ENCODE measurements around the gene ASCL2. TPM values are rescaled to one million over a fixed set of nuclear protein-coding genes. Genes with fewer than 3 reads are reported as not detected.
A peak's percentile ranks its signal among the peaks of the same experiment; 100 is the strongest.

Gene ASCL2
- total and polyA plus RNA-seq, 3 donors from 2014 or later = 1.3 to 5.8 (median 4.8) TPM

DNA sequence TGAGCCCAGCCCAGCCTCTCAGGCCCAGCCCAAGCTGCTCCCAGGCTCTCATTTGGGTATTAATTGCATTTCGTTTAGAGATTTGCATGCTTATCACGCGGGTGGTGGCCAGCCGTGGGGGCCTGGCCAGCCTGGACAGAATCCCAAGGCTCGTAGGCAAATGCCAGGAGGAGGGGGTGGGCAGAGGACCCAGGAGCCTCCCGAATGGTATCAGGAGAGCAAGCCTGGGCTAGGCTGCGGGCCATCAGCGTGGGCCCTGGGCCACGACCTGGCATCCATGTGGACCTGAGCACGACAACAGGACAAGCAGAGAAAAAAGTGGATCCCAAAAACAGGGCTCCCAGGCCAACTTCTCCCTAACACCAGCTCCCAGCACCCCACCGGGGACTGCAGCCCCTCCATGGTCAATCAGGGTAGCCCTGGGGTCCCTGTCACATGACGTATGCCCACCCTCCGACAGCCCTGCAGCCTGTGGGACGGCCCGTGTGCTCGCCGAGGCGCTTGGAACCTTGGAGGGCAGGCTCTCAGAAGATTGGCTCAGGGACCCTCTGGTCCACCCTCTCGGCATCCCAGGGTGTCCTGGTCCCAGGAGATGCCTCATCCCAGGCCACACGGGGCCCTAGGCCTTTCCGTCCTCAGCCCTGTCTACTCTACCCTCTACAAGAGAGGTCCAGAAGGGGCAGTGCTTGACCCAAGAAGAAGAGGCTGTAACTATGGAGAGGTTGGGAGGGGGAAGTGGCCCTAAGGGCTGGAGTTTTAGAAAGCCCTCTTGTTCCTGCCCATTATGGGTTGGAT is 8.8 kb downstream of the ASCL2 start:
- no peaks in the 10 kb centered on the region for H3K36me3 ChIP-seq (ENCODE audit: low read depth, missing control alignments)
- DNase-seq = peak; percentile 9
- H3K9me3 ChIP-seq = no peaks in the 10 kb centered on the region
- intact Hi-C loops (cut with DNase I; ENCODE audit: low total_unique reads) = no loop called here
- H3K27ac ChIP-seq = no peak overlapping the region
- TF ChIP-seq POLR2A (IDR thresholded peaks at IDR 0.05) = no peak
- TF ChIP-seq, protein P1, sequence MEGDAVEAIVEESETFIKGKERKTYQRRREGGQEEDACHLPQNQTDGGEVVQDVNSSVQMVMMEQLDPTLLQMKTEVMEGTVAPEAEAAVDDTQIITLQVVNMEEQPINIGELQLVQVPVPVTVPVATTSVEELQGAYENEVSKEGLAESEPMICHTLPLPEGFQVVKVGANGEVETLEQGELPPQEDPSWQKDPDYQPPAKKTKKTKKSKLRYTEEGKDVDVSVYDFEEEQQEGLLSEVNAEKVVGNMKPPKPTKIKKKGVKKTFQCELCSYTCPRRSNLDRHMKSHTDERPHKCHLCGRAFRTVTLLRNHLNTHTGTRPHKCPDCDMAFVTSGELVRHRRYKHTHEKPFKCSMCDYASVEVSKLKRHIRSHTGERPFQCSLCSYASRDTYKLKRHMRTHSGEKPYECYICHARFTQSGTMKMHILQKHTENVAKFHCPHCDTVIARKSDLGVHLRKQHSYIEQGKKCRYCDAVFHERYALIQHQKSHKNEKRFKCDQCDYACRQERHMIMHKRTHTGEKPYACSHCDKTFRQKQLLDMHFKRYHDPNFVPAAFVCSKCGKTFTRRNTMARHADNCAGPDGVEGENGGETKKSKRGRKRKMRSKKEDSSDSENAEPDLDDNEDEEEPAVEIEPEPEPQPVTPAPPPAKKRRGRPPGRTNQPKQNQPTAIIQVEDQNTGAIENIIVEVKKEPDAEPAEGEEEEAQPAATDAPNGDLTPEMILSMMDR (IDR thresholded peaks at IDR 0.05) = no peak
- no peaks in the 10 kb centered on the region for H3K27me3 ChIP-seq
- no peak overlapping the region for H3K4me3 ChIP-seq
- no peaks in the 10 kb centered on the region for H3K4me1 ChIP-seq
- 81 to 87% methylated on average over 13 to 21 of the region's 21 CpGs for WGBS, 2 donors

DNA sequence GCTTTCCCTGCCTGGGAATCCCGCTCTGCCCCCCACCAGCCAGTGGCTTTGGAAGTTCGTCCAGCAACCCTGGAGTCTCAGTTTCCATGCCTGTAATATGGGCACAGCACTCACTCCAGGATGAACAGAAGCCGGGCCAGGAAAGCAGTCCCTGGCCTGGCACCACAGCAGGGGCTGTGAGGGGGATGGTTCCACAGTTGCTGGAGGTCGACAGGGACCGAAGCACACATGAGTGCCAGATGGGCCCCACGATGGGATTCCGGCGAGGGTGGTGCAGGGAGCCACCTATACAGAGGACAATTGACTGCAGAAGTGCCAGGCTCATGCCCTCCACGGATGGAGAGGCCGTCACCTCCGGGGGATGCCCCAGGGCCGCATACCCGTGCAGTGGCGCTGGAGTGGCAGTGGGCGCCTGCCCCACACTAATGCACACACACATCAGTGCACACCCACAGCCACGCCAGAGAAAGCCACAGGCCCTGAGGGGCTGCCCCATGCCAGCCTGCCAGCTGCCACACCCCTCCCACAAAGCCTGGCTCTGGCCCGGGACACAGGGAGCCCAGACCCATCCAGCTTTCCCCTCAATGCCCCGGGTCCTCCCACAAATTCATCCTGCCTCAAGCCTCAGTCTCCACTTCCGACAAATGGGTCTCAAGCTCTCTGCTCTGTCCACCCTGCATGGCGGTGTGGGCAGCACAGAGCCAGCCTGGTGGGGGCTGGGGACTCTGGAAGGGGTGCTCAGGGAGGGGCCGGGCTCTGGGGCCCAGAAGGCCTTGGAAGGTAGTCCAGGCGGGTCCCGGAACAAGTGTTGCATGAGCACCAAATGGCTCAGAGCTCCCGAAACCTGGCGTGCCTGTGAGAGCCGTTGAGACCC is 9.7 kb downstream of the ASCL2 start:
- no peaks in the 10 kb centered on the region for H3K9me3 ChIP-seq
- intact Hi-C loops (cut with DNase I; ENCODE audit: low total_unique reads) = no loop called here
- H3K4me1 ChIP-seq = no peaks in the 10 kb centered on the region
- no peak overlapping the region for H3K27ac ChIP-seq
- no peak for TF ChIP-seq POLR2A (IDR thresholded peaks at IDR 0.05)
- TF ChIP-seq, protein P1 (IDR thresholded peaks at IDR 0.05) = no peak
- H3K36me3 ChIP-seq (ENCODE audit: low read depth, missing control alignments) = no peaks in the 10 kb centered on the region
- no peaks in the 10 kb centered on the region for H3K27me3 ChIP-seq
- 81 to 91% methylated on average over 11 to 25 of the region's 26 CpGs for WGBS, 2 donors
- H3K4me3 ChIP-seq = no peak overlapping the region
- DNase-seq = peak; percentile 11

- 73 to 93% methylated on average over 5 to 12 of the region's 12 CpGs for WGBS, 2 donors
- Histone ChIP-seq H3K36me3 (ENCODE audit: low read depth, missing control alignments) (no peaks in the 10 kb centered on the region), H3K4me3 (no peak overlapping the region), H3K4me1 (no peaks in the 10 kb centered on the region), H3K27ac (no peak overlapping the region), H3K9me3 (no peaks in the 10 kb centered on the region), H3K27me3 (no peaks in the 10 kb centered on the region)
- DNase-seq = peak; percentile 10
- TF ChIP-seq, protein P1 (IDR thresholded peaks at IDR 0.05) = no peak
- TF ChIP-seq POLR2A (IDR thresholded peaks at IDR 0.05) = no peak
- intact Hi-C loops (cut with DNase I; ENCODE audit: low total_unique reads) = no loop called here
Measured at GRCh38 chr11:2259897-2260451, 10.4 kb downstream of the ASCL2 start.

- WGBS, 2 donors = 93% methylated on average over 8 of the region's 8 CpGs; no CpG with 5 or more reads in 1 of the 2 donors
- TF ChIP-seq, protein P1 (IDR thresholded peaks at IDR 0.05) = no peak
- no peak for TF ChIP-seq POLR2A (IDR thresholded peaks at IDR 0.05)
- no peaks in the 10 kb centered on the region for H3K4me1 ChIP-seq
- H3K36me3 ChIP-seq (ENCODE audit: low read depth, missing control alignments) = no peaks in the 10 kb centered on the region
- H3K27ac ChIP-seq = no peak overlapping the region
- no peak overlapping the region for H3K4me3 ChIP-seq
- no peaks in the 10 kb centered on the region for H3K27me3 ChIP-seq
- DNase-seq = peak; percentile 7
- intact Hi-C loops (cut with DNase I; ENCODE audit: low total_unique reads) = no loop called here
- H3K9me3 ChIP-seq = no peaks in the 10 kb centered on the region
Measured at GRCh38 chr11:2259466-2259830, 10.9 kb downstream of the ASCL2 start.
